GM19193 (cell line): Measurements from ENCODE around the gene RIN1.

Source experiments
- POLR2A ChIP-seq: IDR thresholded peaks from 4 replicates; pipeline ENCODE4 v1.6.1; 2011; ENCODE audit not compliant: insufficient read depth, insufficient read length; ENCODE audit errors: extremely low read depth

Gene RIN1

DNA sequence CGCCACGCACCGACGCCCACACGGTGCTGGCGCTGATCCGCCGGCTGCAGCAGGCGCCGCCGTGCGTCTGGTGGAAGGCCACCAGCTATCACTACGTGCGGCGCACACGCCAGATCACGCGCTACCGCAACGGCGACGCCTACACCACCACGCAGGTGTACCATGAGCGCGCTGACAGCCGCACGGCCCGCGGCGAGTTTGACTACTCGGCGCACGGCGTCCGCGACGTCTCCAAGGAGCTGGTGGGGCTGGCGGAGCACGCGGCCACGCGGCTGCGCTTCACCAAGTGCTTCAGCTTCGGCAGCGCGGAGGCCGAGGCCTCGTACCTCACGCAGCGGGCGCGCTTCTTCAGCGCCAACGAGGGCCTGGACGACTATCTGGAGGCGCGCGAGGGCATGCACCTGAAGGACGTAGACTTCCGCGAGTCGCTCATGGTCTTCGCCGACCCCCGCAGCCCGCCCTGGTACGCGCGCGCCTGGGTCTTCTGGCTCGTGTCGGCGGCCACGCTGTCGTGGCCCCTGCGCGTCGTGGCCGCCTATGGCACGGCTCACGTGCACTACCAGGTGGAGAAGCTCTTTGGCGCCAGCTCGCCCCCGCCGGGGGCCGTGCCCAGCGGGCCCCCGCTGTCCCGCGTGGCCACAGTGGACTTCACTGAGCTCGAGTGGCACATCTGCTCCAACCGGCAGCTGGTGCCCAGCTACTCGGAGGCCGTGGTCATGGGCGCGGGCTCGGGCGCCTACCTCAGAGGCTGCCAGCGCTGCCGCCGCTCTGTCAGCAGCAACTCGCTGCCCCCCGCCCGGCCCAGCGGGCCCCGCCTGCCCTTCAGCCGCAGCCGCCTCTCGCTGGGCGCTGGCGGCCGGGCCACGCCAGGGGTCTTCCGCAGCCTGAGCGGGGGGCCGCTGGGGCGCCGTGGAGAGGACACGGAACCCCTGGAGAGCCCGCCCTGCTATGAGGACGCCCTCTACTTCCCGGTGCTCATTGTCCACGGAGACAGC lies 41.3 kb downstream of the RIN1 start:
- TF ChIP-seq POLR2A = no peak

GRCh38 chr11:66293777-66294625 lies 42.2 kb downstream of the RIN1 start:
- TF ChIP-seq POLR2A = no peak

- no peak for TF ChIP-seq POLR2A
Observed at GRCh38 chr11:66293352-66293751, 42.9 kb downstream of the RIN1 start.

DNA sequence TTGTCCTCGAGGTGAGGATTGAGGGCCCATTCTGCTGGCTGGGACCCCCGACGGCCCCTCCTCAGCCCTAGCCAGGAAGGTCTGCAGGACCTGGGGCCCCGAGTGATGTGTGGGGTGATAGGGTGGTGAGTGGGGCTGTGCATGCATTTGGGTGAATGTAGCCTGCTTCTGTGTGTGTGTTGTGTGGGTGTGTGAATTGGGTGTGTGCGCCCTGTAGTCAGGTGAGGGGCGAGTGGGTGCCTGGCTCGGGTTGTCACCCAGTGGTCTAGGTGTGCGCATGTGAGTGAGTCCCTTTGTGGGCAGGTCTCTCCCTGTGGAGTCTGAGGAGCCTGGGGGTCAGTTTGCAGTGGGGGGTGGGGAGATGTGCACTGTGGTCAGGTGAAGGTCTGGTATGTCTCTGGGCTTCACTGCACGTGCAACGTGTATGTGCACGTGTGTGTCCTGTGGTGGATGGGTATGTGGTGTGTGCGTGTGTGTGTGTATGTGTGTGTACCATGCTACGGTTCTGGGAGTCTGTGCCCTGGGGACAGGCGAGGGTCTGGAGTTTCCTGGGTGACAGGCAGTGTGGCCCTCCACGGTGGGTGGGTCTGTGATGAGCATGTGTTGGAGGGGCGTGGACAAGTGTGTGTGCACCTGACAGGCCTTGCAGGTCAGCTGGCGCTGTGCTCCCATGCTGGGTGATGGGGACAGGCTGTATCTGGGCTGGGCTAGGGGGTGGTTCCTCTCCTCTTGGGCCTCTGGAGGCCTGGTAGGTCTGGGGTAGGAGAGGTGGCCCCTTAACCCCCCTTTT lies 43.5 kb downstream of the RIN1 start:
- no peak for TF ChIP-seq POLR2A

DNA sequence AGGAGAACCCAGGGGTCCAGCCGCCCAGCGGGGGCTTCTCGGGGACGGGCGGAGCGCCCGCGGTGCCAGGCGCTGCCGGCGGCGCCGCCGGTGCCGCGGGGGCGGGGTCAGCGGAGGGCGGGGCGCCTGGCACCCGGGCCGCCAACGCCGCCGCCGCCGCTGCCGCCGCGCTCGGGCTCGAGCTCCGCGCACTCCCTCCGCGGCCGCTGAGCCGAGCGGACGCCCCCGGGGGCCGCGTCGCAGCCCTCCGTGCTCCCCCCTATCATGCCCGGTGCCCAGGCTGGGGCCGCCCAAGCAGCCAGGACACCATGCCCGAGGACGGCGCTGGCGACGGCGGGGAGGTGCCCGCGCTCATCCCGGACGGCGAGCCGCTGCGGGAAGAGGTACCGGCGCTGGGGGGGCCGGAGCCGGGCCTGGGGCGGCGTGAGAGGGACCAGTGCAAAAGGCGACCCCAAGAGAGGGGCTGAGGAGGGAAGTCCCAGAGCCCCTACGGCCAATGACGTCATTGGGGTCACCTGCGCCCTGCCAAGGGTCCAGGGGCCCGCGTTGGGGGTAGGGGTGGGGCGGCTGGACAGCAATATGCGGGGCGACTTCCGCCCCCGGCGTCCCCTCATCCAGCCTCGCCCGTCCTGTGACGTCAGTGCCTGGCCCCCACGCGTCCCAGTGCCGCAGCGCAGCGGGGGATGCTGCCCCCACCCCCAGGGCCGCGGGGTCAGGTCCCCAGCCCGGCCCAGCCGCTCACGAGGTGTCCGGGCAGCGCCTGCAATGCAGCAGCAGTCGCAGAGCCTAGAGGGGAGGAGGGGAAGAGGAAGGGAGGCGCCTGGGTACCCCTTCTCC lies 44.3 kb downstream of the RIN1 start, which contains the start of gene TMEM151A:
Gene TMEM151A (plus strand): TSS at position 189 of the 837 bp plus-strand sequence. CDS start 120 bp downstream, at position 309.
- no peak for TF ChIP-seq POLR2A

GRCh38 chr11:66291303-66291705 lies 44.9 kb downstream of the RIN1 start:
- no peak for TF ChIP-seq POLR2A

- TF ChIP-seq POLR2A = no peak
Observed at GRCh38 chr11:66290330-66290621, 46.0 kb downstream of the RIN1 start.

DNA sequence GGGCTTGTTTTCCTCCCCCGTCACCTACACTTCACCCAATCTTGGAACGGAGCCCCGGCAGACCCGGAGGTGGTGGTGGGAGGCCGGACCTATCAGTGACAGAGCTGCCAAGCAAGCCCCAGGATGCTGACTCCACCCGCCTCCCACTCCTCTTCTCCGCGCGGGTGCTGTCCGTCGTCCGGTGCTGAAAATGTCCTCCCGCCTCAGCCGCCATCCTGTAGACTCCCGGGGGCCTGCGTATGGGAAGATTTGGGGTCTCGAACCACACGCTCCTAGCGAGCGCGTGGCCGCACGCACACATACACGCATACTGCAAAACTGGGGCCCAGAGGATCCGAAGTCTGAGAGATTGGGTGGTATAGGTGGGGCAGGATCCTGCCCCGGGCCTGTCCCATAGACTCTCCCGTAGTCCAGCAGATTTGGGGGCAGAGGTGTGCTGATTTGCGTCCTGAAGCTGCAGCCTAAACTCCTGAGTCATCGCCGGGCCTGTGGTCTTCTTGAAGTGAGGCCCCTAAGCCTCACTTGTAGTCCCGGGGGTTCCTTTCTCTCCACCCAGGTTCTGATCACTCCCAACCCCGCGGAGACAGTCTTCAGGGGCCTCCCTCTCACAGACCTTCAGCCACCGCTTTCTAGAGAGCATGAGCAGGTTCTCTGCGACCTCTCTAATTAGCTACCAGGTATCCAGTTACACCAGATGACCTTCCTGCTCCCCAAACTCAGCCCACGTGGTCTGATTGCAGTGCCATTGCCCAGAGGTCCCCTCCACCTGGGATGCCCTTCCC lies 46.5 kb downstream of the RIN1 start:
- TF ChIP-seq POLR2A = no peak

- TF ChIP-seq POLR2A = peak; percentile 83
Observed at GRCh38 chr11:66288671-66289547, 47.3 kb downstream of the RIN1 start, which contains the start of gene YIF1A. TSS of gene YIF1A (minus strand) at chr11:66289143. CDS start at chr11:66288985, 158 bp downstream.

DNA sequence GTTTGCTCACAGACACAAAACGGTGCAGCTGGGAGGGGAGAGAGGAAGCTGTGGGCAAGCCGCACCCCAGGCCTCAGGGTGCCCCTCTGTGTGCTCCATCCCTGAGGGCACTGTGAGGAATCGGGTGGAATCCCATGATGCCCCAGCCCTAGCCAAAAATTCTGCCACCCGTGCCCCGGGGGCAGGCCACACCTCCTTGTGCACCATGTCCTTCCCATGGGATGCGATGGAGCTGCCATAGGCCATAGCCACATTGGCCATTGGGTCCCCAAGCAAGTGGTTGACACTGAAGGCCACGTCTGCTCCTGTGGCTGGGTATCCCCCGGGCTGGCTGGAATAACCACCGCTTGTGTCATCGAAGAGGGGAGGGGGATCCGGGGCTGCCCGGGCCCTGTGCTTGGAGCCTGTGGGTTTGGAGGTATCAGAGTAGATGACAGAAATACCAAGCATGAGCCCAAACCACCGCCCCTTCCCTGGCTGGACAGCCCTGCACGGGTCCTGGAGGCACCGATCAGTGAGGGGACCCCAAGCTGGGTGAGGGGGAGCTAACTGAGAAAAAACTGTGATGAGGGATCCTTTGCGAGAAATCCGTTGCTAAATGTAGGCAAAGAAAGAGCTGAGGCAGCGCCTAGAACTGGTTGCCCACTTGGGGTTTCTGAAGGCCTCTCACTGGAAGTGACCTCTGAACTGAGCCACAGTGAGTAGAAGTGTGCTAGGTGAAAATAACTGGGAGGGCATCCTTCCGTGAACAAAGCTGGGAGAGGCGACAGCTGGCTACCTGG lies 48.2 kb downstream of the RIN1 start:
- no peak for TF ChIP-seq POLR2A

- TF ChIP-seq POLR2A = no peak
Observed at GRCh38 chr11:66287211-66287888, 48.9 kb downstream of the RIN1 start.
